AG04450 (cell line): Measurements from ENCODE around the gene GFRA4. TPM values are rescaled to one million over a fixed set of nuclear protein-coding genes. Genes with fewer than 3 reads are reported as not detected.

Source experiments
- CTCF ChIA-PET: fragments of 300-600, 350-600 bp; formaldehyde crosslinking; extraction: SDS; loops from one replicate; lab custom pipeline; 2022; ENCODE audit warnings: antibody characterized with exemption, inconsistent platforms; lab: Charles Lee
- POLR2A ChIA-PET: fragments of 350-600 bp; formaldehyde crosslinking; extraction: SDS; loops from one replicate; lab custom pipeline; 2021; ENCODE audit warnings: antibody characterized with exemption, inconsistent platforms; lab: Yijun Ruan, JAX
- DNase-seq: peaks from one replicate; pipeline ENCODE4 v3.0.0-alpha.2; 2011; ENCODE audit warnings: low read depth, low spot score
- H3K27ac ChIP-seq: one replicate; pipeline ENCODE4 v1.5.1; 2012; ENCODE audit warnings: low read depth, low read length, control low read depth
- H3K27me3 ChIP-seq: one replicate; pipeline ENCODE4 v1.6.0; 2012; ENCODE audit warnings: low read length; ENCODE audit not compliant: control insufficient read depth, insufficient read depth
- H3K4me3 ChIP-seq: 2 replicates; pipeline ENCODE4 v1.5.1; 2011; ENCODE audit warnings: mild to moderate bottlenecking, low read depth, low read length, control low read depth
- H3K9me3 ChIP-seq: 2 replicates; pipeline ENCODE4 v1.5.1; 2012; ENCODE audit warnings: low read length; ENCODE audit not compliant: control insufficient read depth, insufficient read depth
- CTCF ChIP-seq: IDR thresholded peaks from 2 replicates; pipeline ENCODE4 v1.5.1; 2011; ENCODE audit warnings: low read depth, low read length, control low read depth, inconsistent platforms
- polyA plus RNA-seq: library from polyadenylated mRNA; depleted of rRNA; stranded (reverse); fragments of >200 nt; gene quantifications from 2 replicates; pipeline ENCODE4 v1.2.3, GENCODE V29; 2011

GFRA4 gene
- polyA plus RNA-seq, 1 experiment = not detected

GRCh38 chr20:3669710-3670367, 6.6 kb upstream of the GFRA4 start:
- POLR2A ChIA-PET = no interaction called here
- CTCF ChIA-PET = interaction anchor here (3.0 kb wide), 1 partner anchor 41 kb away, joined by 11 read pairs; no protein-coding TSS in a partner anchor
- Histone ChIP-seq H3K9me3 (no peaks in the 10 kb centered on the region; the same call in 1 of the 2 replicates), H3K27ac (no peak overlapping the region), H3K4me3 (no peak overlapping the region), H3K27me3 (no peaks in the 10 kb centered on the region)
- TF ChIP-seq CTCF = no peak
- no peak for DNase-seq

GRCh38 chr20:3667434-3668037, 4.3 kb upstream of the GFRA4 start:
- no peak for TF ChIP-seq CTCF
- Histone ChIP-seq H3K27me3 (peaks cover 7% of the 10 kb centered on the region), H3K4me3 (no peak overlapping the region), H3K27ac (no peak overlapping the region), H3K9me3 (no peaks in the 10 kb centered on the region; the same call in 1 of the 2 replicates)
- ChIA-PET CTCF (interaction anchor here (0.8 to 1.7 kb wide), 3 partner anchors 9 to 48 kb away, joined by 6 to 10 read pairs (median 7); no protein-coding TSS in a partner anchor), POLR2A (no interaction called here)
- DNase-seq = no peak

GRCh38 chr20:3663858-3664257, 659 bp upstream of the GFRA4 start:
- ChIA-PET POLR2A (no interaction called here), CTCF (no interaction called here)
- Histone ChIP-seq H3K27me3 (peaks cover 36% of the 10 kb centered on the region), H3K9me3 (peaks cover 3% of the 10 kb centered on the region; the same call in 1 of the 2 replicates), H3K4me3 (no peak overlapping the region), H3K27ac (no peak overlapping the region)
- no peak for DNase-seq
- no peak for TF ChIP-seq CTCF

- Histone ChIP-seq H3K9me3 (peaks cover 3% of the 10 kb centered on the region; the same call in 1 of the 2 replicates), H3K27me3 (peaks cover 42% of the 10 kb centered on the region), H3K4me3 (no peak overlapping the region), H3K27ac (no peak overlapping the region)
- no peak for DNase-seq
- no peak for TF ChIP-seq CTCF
- ChIA-PET POLR2A (no interaction called here), CTCF (interaction anchor here (0.6 kb wide), 1 partner anchor 55 kb away, joined by 5 read pairs; no protein-coding TSS in a partner anchor)
These were observed 1.2 kb downstream of the GFRA4 start for GRCh38 chr20:3661814-3662665.
